CD4-positive, alpha-beta T cell treated with Interleukin-6 for 4 hours (primary cell): Measurements from ENCODE around the gene NHSL1.

Experiments used
- DNase-seq: peaks from one replicate; pipeline ENCODE4 v3.0.0-alpha.2; 2020; ENCODE audit warnings: mixed read lengths

NHSL1 gene

DNA sequence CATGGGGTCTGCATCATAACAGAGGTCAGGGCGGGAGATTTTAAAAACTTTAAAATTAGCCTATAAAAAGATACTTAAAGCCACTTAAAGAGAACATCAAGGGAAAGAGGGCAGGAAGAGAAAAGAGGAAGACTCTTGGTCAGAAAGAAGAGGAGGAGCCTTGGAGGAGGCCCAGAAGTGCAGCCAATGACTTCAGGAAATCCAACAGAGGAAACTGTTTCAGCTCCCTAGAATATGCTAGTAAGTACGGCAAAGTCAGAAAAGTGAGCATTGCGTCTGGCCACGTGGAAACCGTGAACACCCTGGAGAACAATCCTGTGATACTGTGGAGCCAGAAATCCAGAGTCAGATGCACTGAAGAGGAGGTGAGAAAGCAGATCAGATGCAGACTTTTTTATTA lies 22.5 kb upstream of the NHSL1 start:
- DNase-seq = no peak

DNA sequence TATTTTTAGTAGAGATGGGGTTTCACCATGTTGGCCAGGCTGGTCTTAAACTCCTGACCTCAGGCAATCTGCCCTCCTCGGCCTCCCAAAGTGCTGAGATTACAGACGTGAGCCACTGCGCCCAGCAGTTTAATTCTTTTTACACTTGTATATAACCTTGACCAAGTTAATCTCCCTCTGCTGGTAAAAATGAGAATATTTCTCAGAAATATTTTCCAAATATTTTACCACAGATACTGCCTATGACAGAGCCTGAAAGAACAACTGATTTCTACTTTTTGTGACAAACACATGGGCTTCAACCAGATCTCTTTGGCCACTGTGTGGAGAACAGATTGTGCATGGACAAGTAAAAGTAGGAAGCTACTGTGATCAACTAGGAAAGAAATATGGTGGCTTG lies 21.2 kb upstream of the NHSL1 start:
- DNase-seq = no peak

- no peak for DNase-seq
Observed at GRCh38 chr6:138518054-138518453, 18.8 kb upstream of the NHSL1 start.

DNA sequence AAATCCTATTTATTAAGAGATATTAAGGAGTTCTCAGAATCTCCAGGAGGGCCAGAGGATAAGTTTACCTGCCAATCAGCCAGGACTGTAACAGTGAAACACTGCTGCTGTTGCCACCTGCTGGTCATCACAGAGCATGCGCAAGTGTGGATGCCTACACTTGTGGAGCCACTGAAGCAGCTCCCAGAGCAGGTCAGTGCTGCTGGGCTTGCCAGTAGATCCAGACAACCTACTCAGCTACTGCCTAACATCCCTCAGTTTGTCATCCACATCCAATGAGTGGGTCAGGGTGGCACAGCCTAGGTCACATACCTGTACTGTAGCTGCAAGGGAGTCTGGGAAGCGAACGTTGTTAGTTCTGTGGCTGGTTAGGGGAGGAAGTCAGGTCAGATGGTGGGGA lies 18.3 kb upstream of the NHSL1 start:
- peak; percentile 70 for DNase-seq

DNA sequence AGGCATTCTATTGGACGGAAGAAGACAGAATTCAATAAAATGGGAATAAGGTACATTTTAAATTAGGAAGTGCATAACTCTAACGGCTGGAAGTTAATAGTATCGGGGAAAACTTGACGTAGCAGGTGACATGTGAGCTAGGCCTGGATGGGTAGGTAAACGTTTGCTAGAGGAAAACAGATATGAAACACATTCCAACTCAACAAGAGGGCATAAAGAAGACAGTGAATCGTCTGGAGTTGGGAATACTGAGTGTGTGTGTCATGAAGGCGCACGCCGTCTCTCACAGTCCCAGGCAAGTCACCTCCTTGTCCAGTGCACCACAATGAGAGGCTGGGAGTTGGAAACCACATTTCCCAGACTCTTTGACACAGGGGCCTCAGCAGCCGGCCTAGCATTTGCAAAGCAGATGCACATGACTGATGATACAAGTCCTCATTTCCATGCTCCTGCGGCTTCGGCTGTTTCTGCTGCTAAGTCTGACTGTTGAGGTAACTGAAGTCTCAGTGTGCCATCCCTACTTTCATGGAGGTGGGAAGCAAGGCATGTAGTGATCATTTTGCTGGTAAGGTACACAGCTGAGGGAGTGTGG lies 16.5 kb upstream of the NHSL1 start:
- no peak for DNase-seq

DNA sequence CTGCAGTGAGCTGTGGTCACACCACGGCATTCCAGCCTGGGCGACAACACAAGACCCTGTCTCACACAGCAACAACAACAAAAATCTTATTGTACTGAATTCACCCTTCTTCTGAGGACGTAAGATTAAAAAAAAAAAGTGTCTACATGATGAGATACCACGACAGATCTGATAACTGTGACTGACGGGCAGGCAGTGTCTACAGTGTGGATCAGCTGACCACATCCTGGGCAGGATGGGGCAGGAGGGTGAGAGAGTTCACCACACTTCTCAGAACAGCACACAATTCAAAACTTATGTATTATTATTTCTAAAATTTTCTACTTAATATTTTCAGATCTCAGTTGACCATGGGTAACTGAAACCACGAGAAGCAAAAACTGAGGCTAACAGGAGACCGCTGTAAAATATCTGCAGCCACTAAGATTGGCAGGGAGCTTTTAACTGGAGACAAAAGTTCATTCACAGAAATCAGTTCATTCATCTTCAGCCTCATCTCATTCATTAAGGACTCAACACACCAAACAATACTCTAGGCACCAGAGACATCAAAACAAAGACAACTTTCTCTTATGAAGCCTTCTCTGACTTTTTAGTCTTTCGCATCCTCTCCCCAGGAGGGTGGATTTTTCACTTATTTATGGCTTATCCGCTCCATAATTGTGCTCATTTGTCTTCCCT lies 15.7 kb upstream of the NHSL1 start:
- DNase-seq = peak; percentile 4

DNA sequence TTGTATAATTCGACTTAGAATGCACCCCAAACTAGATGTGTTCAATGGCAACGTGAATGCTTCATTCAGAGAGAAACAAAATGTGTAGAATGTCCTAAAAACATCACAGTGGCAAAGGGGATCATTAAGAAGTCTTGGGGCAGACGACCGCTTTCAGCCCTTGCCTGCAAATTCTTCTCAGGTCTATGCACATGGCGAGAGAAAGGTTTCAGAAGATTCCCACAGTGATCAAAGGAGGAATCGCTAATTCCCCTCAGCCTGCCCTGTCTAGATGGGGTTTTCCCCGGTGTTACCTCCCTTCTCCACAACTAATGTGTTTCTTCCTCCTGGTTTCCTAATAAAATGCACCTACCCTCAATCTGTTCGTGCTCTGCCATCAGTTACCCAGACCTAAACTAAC lies 13.3 kb upstream of the NHSL1 start:
- DNase-seq = no peak

DNA sequence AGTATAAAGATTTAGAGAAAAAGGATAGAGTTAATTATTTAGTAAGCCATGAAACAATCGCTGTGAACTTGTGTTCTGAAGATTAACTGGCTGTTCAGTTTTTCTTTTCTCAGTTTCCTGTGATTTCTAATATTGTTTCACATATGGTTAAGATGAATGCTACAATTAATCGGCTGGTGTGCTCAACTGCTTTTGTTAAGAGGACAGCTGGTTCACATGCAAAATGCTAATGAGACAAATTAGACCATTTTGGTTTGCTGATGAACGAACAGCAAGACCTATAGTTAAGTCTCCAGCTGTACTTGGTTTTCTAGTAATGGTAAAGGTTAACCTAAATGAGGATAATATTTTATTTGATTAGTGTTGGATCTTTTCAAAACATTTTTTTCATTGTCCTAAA lies 10.8 kb upstream of the NHSL1 start:
- no peak for DNase-seq

DNA sequence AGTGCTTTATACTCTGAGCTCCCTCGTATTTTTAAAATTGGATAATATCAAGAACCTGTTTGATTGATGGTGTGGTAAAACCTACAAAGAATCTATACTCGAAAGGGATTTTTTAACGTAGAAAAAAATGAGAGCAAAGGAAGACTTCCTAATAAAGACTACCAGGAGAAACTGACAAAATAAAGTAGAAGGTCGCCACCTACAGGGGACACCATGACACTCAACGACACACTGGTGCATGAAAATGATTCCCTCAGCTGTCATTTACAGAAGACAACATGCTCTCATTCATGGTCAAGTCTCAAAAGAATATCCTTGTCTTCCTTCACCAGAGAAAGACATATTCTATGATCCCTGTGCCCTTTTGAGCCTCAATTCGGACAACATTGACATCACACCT lies 10.1 kb upstream of the NHSL1 start:
- DNase-seq = peak; percentile 72

DNA sequence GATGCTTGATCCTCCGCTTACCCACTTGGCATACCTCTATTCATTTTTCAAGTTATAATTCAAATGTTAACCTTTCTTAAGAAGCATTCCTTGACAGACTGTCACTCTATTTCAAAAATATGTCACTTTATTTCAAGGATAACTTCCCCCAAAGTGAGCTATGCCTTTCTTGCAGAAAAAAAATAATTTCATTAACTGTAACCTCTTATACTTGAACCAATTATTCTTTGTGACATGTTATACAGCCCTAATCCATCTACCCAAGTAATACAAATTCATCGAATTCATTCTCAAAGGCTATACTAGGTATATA lies 9.3 kb upstream of the NHSL1 start:
- no peak for DNase-seq

- DNase-seq = no peak
Observed at GRCh38 chr6:138507977-138508675, 8.8 kb upstream of the NHSL1 start.

DNA sequence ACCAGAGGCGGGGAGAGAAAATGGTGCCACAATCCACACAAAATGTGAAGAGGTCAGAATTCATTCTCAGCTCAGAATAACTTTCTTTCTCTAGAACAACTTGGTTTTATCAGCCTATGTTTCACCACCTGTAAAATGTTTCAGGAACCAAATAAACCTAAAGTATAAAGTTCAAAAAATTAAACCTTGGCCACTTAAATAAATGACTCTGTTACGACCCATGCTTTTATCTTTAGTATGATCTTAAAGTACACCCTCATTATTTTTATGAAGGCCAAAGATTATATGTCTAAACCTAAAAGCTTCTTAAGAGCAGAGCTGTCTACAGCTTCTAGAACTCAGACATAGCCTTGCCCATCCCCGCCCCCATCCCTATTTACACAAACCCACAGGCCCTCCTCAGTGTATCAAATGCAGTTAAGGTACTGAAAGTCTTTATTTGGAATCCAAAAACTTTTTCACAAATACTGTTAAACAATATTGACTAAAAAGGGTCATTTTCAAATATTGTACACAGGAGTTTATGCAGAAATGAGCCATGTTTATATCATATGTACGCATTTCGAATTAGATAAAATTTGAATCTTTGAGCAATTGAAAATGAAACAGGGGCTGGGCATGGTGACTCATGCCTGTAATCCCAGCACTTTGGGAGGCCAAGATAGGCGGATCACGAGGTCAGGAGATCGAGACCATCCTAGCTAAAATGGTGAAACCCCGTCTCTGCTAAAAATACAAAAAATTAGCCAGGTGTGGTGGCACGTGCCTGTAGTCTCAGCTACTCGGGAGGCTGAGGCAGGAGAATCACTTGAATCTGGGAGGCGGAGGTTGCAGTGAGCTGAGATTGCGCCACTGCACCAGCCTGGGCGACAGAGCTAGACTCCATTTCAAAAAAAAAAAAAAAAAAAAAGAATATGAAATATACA lies 5.7 kb upstream of the NHSL1 start:
- no peak for DNase-seq

DNA sequence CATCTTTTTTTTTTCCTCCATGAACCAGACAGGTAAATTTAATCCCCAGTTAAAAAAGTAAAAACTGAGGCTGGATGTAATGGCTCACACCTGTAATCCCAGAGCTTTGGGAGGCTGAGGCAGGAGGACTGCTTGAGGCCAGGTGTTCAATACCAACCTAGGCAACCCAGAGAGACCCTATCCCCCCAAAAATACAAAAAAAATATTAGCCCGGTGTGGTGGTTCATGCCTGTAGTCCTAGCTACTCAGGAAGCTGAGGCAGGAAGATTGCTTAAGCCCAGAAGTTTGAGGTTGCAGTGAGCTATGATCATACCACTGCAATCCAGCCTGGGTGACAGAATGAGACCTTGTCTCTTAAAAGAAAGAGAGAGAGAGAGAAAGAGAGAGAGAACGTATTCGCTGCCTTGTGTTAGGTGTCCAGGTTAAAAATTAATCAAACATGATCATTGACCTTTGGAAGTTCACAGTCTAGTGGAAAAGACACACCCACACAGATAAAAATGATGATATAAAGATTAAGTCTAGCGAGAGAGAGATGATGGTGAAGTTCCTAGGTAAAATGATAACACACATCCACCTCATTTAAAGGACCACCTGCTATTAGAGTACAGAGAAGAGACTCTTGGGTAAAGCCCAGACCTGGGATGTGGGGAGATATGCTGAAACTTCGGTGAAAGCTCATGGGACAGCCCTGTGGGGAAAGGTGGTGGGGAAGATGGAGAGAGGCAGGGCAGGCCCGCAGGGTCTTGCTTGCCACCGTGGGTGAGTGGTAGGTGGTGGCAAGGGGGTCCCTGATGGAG lies 4.8 kb upstream of the NHSL1 start:
- DNase-seq = no peak

GRCh38 chr6:138502546-138502945 lies 3.3 kb upstream of the NHSL1 start:
- no peak for DNase-seq

- DNase-seq = no peak
Observed at GRCh38 chr6:138500867-138501446, 1.7 kb upstream of the NHSL1 start.

GRCh38 chr6:138500045-138500665 lies 861 bp upstream of the NHSL1 start:
- no peak for DNase-seq

DNA sequence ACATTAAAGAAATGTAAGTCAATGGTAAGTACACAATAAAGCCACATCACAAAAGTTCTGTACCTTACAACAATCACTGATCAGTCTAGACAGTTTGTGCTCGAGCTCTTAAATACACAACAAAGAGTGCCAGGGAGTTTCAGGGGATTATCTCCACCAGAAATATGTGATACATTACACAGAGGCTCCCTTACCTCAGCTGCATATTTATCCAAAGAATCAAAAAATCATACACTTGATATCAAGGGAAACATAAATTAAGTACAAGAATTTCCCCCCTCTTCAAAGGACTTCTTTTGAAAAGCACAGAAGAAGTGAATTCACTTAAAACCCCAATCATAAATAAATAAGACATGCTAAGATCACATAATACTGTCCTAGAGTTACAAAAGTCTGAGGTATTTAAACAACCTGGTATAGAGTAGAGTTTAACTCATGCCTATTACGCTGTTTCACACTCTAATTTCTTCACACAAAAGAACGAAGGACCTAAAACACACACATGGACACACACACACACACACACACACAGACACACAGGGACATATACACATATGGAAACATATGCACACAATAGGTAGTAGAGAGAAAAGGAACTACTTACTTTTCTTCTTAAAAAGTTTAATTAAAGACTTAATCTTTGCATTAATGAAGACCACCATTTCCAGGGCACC lies 528 bp downstream of the NHSL1 start:
- DNase-seq = no peak

DNA sequence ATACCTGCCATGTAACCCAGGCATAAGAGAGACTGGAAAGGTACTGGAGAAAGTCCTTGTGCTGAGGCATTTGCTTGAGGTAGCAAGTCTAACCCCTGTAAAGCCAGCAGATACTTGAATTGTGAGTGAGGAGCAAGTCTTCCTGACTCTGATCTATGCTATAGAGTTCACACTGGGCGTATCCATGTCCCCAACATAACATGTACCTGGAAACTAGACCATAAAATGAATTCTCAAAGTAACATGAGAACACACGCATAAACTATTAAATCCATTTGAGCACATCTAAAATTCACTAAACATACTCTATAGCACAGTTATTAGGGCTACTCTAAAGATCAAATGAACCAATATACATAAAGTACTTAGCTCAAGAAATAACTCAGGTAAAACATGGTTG lies 2.0 kb downstream of the NHSL1 start:
- no peak for DNase-seq

DNA sequence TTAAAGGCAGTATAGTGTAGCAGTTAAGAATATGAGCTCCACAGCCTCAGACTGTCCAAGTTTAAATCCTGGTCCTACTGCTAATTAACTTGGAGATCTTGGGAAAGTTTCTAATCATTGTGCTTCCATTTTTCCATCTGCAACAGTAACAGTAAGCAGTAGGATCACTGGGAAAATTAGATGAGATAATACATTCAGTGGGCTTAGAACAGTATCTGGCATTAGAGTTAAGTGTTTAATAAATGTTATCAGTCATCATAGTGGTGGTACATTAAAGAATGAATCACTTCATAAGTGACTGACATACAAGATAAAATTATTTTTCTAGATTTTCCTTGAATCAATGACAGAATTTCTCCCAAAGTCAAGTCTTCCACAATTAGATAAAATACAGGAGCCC lies 5.0 kb downstream of the NHSL1 start:
- no peak for DNase-seq

GRCh38 chr6:138493413-138493812 lies 5.9 kb downstream of the NHSL1 start:
- DNase-seq = no peak

GRCh38 chr6:138492871-138493270 lies 6.4 kb downstream of the NHSL1 start:
- no peak for DNase-seq
